Uterus (tissue), 4 donors: ENCODE data around the gene SLC2A11. TPM values are rescaled to one million over a fixed set of nuclear protein-coding genes. Genes with fewer than 3 reads are reported as not detected.
"Not testable (repeated sequence)": the region's sequence is repeated elsewhere in the genome, so short reads cannot be mapped to it uniquely, and the experiment has no call there.

Experiments used
- DNase-seq, 2 donors: peaks; one replicate each; pipeline ENCODE4 v3.0.0-alpha.2; 2019 to 2020
- H3K27ac ChIP-seq, 2 donors: fragments of 200-600 bp; sonication (generic); 1 replicate in 1 of 2; 2 replicates in 1 of 2; pipeline ENCODE4 v1.5.1; 2016 to 2018
- H3K27me3 ChIP-seq, 2 donors: fragments of 200-600 bp; sonication (generic); one replicate each; pipeline ENCODE4 v1.5.1; 2018 to 2019; ENCODE audit warnings: control low read depth in 1 of 2
- H3K36me3 ChIP-seq, 2 donors: fragments of 200-600 bp; sonication (generic); one replicate each; pipeline ENCODE4 v1.5.1; 2019; ENCODE audit warnings: control low read depth in 1 of 2
- H3K4me1 ChIP-seq, 2 donors: fragments of 200-600 bp; sonication (generic); one replicate each; pipeline ENCODE4 v1.5.1; 2018 to 2019; ENCODE audit warnings: control low read depth in 1 of 2
- H3K4me3 ChIP-seq, 2 donors: fragments of 200-600 bp; sonication (generic); 1 replicate in 1 of 2; 2 replicates in 1 of 2; pipeline ENCODE4 v1.5.1; 2018 to 2019; ENCODE audit warnings: mild to moderate bottlenecking in 1 of 2
- H3K9me3 ChIP-seq, 2 donors: fragments of 200-600 bp; sonication (generic); one replicate each; pipeline ENCODE4 v1.5.1; 2019; ENCODE audit warnings: control low read depth in 1 of 2
- CTCF ChIP-seq, 4 experiments: fragments of 200-600 bp in 2 of 4; fragments of 450-650 bp in 2 of 4; sonication (generic) in 2 of 4; IDR thresholded peaks; one replicate each; pipeline ENCODE4 v1.5.1; 2016 to 2019; ENCODE audit warnings: antibody characterized with exemption in 4 of 4, mild to moderate bottlenecking in 2 of 4, moderate library complexity in 1 of 4
- POLR2A ChIP-seq, 2 donors: fragments of 450-650 bp; IDR thresholded peaks; one replicate each; pipeline ENCODE4 v1.6.1; 2016; ENCODE audit warnings: antibody characterized with exemption in 2 of 2, mild to moderate bottlenecking in 1 of 2, moderate library complexity in 1 of 2
- intact Hi-C: fragments of 100-400 bp; cut with DNase I; formaldehyde crosslinking; loops from one replicate; pipeline ENCODE4 v1.15.1; 2023; ENCODE audit warnings: low total_unique reads
- total RNA-seq, 4 donors: library from RNA; depleted of rRNA in 3 of 4; stranded (reverse); fragments of >200 nt in 3 of 4; gene quantifications; one replicate each; pipeline versions ENCODE4 v1.1.0 to v1.2.4, GENCODE V29; 2014 to 2023
- donor health status: DM: yes; HTN: yes; CAD: no.

SLC2A11 gene
- total RNA-seq, 4 donors from 2014 or later = under 0.01 to 63.3 (median 15.0) TPM

DNA sequence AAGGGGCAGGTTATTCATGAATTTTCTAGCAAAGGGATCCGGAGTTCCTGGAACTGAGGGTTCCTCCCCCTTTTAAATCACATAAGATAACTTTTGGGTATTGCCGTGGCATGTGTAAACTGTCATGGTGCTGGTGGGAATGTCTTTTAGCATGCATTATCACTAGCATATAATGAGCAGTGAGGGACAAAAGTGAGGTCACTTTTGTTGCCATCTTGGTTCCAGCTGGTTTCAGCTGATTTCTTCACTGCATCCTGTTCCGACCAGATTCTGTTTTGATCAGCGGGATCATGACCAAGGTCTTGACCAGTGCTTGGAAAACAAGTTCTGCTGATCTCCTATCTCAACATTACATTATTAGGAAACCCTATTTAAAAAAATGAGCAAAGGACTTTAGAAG, 43.9 kb downstream of the SLC2A11 start:
- TF ChIP-seq POLR2A (IDR thresholded peaks at IDR 0.05) (no peak), CTCF (IDR thresholded peaks at IDR 0.05) (no peak)
- Histone ChIP-seq H3K27ac (no peak overlapping the region), H3K4me3 (no peak overlapping the region), H3K9me3 (no peaks in the 10 kb centered on the region), H3K4me1 (no peaks in the 10 kb centered on the region), H3K27me3 (no peaks in the 10 kb centered on the region), H3K36me3 (no peaks in the 10 kb centered on the region)
- no peak for DNase-seq
- intact Hi-C loops = no loop called here

- Histone ChIP-seq H3K27me3 (no peaks in the 10 kb centered on the region), H3K4me3 (no peak overlapping the region), H3K27ac (no peak overlapping the region), H3K36me3 (no peaks in the 10 kb centered on the region), H3K9me3 (no peaks in the 10 kb centered on the region), H3K4me1 (no peaks in the 10 kb centered on the region)
- DNase-seq = no peak
- intact Hi-C loops = no loop called here
- no peak for TF ChIP-seq CTCF (IDR thresholded peaks at IDR 0.05)
- TF ChIP-seq POLR2A (IDR thresholded peaks at IDR 0.05) = no peak
Measured at GRCh38 chr22:23903328-23903971, 45.8 kb downstream of the SLC2A11 start.

DNA sequence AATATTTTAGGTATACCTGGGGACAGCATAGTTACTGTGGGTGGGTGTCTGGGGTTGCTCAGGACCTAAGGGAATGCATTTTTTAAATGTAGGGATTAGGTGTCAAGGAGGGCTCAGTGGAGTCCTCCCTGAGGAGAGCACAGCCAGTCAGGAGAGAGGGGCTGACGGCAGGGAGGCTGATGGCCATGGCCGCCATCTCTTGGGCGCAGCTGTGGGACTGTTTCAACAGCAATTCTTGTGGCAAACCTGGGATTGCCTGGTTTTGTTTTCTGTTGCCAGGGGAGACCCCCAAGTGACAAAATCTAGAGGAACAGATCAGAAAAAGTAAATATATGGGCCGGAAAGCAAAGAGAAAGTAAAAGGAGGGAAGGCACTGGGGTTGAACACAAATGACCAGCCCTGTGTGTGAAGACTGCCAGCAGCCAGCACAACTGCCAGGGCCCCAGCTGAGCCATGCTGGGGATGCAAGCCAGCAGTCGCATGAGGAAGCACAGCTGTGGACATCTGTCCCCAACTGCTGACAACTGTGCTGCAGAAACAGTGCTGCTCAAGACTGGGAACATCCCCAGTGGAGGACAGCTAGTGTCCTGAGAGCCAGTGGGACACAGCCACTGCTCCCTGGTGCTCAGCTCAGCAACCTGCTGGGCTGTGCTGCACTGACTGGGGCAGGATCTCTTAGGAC, 47.0 kb downstream of the SLC2A11 start:
- H3K27me3 ChIP-seq = no peaks in the 10 kb centered on the region
- intact Hi-C loops = no loop called here
- DNase-seq = no peak

DNA sequence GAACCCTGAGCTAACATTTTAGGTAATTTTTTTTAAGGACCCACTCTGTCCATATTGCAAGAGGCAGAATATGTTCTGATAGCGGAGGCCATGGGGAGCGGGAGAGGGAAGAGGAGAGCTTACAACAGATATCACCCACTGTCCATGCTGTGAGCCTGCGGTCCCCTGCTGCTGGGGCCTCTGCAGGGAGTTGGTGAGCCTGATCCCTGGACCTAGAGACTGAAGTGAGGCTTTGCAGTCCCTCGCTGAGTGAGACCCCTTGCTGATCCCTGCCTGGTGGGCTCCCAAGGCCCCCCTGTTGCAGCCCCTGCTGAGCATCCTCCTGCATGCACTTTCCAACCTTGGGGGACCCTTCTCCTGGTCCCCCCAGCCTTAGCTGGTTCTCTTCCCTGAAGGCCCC, 49.0 kb downstream of the SLC2A11 start:
- TF ChIP-seq CTCF (IDR thresholded peaks at IDR 0.05) (no peak), POLR2A (IDR thresholded peaks at IDR 0.05) (no peak)
- no peaks in the 10 kb centered on the region for H3K36me3 ChIP-seq
- no peak for DNase-seq
- H3K27me3 ChIP-seq = no peaks in the 10 kb centered on the region
- no peaks in the 10 kb centered on the region for H3K9me3 ChIP-seq
- H3K27ac ChIP-seq = no peak overlapping the region
- H3K4me3 ChIP-seq = no peak overlapping the region
- intact Hi-C loops = no loop called here
- no peaks in the 10 kb centered on the region for H3K4me1 ChIP-seq

More for the DNA sequence above, 47.0 kb downstream of the SLC2A11 start:
- no peak for TF ChIP-seq POLR2A (IDR thresholded peaks at IDR 0.05)
- TF ChIP-seq CTCF (IDR thresholded peaks at IDR 0.05) = no peak
- Histone ChIP-seq H3K4me3 (no peak overlapping the region), H3K4me1 (no peaks in the 10 kb centered on the region), H3K36me3 (no peaks in the 10 kb centered on the region), H3K9me3 (no peaks in the 10 kb centered on the region), H3K27ac (no peak overlapping the region)

- H3K27me3 ChIP-seq, H3K9me3 ChIP-seq, DNase-seq, H3K4me1 ChIP-seq, H3K4me3 ChIP-seq, intact Hi-C loops, H3K27ac ChIP-seq, H3K36me3 ChIP-seq: not testable (repeated sequence)
Measured at GRCh38 chr22:23907423-23907822, 49.7 kb downstream of the SLC2A11 start.
